Stimulated activated CD4-positive, alpha-beta T cell treated with anti-CD3 and anti-CD28 coated beads, Interleukin-2, amount 100 ng/mL, for 4 hours (primary cell): ENCODE data around the gene MAT2A.
A peak's percentile ranks its signal among the peaks of the same experiment; 100 is the strongest.
"Not testable (repeated sequence)": the region's sequence is repeated elsewhere in the genome, so short reads cannot be mapped to it uniquely, and the experiment has no call there.

ENCODE experiments used
- DNase-seq: peaks from one replicate; pipeline ENCODE4 v3.0.0-alpha.2; 2020; ENCODE audit warnings: low read depth

Gene MAT2A

GRCh38 chr2:85579266-85579935 lies 40.4 kb downstream of the MAT2A start:
- DNase-seq, result no peak

- no peak for DNase-seq
These were observed 41.2 kb downstream of the MAT2A start for GRCh38 chr2:85580206-85580605.

- no peak for DNase-seq
These were observed 43.5 kb downstream of the MAT2A start for GRCh38 chr2:85582492-85582891.

GRCh38 chr2:85583667-85584353 lies 44.8 kb downstream of the MAT2A start:
- DNase-seq, result peak; percentile 17

GRCh38 chr2:85584354-85584856 lies 45.4 kb downstream of the MAT2A start, which contains the start of gene VAMP5:
VAMP5 (plus strand) TSS chr2:85584431; CDS start chr2:85584491, 60 bp downstream.
- no peak for DNase-seq

GRCh38 chr2:85584857-85585780 lies 46.2 kb downstream of the MAT2A start:
- no peak for DNase-seq

- DNase-seq, result no peak
These were observed 46.8 kb downstream of the MAT2A start for GRCh38 chr2:85585781-85586105.

GRCh38 chr2:85588236-85588635 lies 49.3 kb downstream of the MAT2A start:
- no peak for DNase-seq

GRCh38 chr2:85588645-85589044 lies 49.7 kb downstream of the MAT2A start:
- DNase-seq, result no peak

- DNase-seq, result no peak
These were observed 50.2 kb downstream of the MAT2A start for GRCh38 chr2:85589181-85589580.

- DNase-seq, result no peak
These were observed 51.2 kb downstream of the MAT2A start for GRCh38 chr2:85589982-85590791.

- DNase-seq, result no peak
These were observed 52.0 kb downstream of the MAT2A start for GRCh38 chr2:85590950-85591349.

GRCh38 chr2:85591563-85591962 lies 52.6 kb downstream of the MAT2A start:
- DNase-seq, result no peak

- not testable (repeated sequence) for DNase-seq
These were observed 53.3 kb downstream of the MAT2A start for GRCh38 chr2:85592299-85592698.

- no peak for DNase-seq
These were observed 54.1 kb downstream of the MAT2A start for GRCh38 chr2:85593023-85593422.
